HG02759 (cell line): ENCODE results near the gene FOXC2.
"Not testable (repeated sequence)": the region's sequence is repeated elsewhere in the genome, so short reads cannot be mapped to it uniquely, and the experiment has no call there.

ENCODE experiments used
- ATAC-seq: cut with Tn5 transposase; IDR thresholded peaks from one replicate; pipeline ENCODE4 v1.9.1; 2021; ENCODE audit warnings: mild to moderate bottlenecking, moderate library complexity; ENCODE audit not compliant: unreplicated experiment

FOXC2 gene

GRCh38 chr16:86584726-86585721 is 18.4 kb downstream of the FOXC2 start:
- no peak for ATAC-seq

- ATAC-seq, result no peak
Measured at GRCh38 chr16:86585821-86586611, 19.4 kb downstream of the FOXC2 start.

- no peak for ATAC-seq
Measured at GRCh38 chr16:86587487-86587886, 20.9 kb downstream of the FOXC2 start.

- ATAC-seq, result not testable (repeated sequence)
Measured at GRCh38 chr16:86587955-86588354, 21.3 kb downstream of the FOXC2 start.

GRCh38 chr16:86590501-86591144 is 24.0 kb downstream of the FOXC2 start:
- no peak for ATAC-seq

GRCh38 chr16:86591270-86591669 is 24.6 kb downstream of the FOXC2 start:
- ATAC-seq, result no peak

- ATAC-seq, result no peak
Measured at GRCh38 chr16:86593913-86594620, 27.4 kb downstream of the FOXC2 start.

GRCh38 chr16:86594721-86595120 is 28.1 kb downstream of the FOXC2 start:
- no peak for ATAC-seq

GRCh38 chr16:86595983-86596605 is 29.5 kb downstream of the FOXC2 start:
- no peak for ATAC-seq

- ATAC-seq, result no peak
Measured at GRCh38 chr16:86597126-86597879, 30.7 kb downstream of the FOXC2 start.

- no peak for ATAC-seq
Measured at GRCh38 chr16:86597880-86598606, 31.4 kb downstream of the FOXC2 start.

GRCh38 chr16:86598607-86599565 is 32.3 kb downstream of the FOXC2 start:
- ATAC-seq, result no peak

- ATAC-seq, result no peak
Measured at GRCh38 chr16:86601356-86601755, 34.7 kb downstream of the FOXC2 start.

- ATAC-seq, result no peak
Measured at GRCh38 chr16:86602521-86602920, 35.9 kb downstream of the FOXC2 start.

GRCh38 chr16:86604436-86605193 is 38.0 kb downstream of the FOXC2 start:
- ATAC-seq, result no peak

- no peak for ATAC-seq
Measured at GRCh38 chr16:86605950-86606349, 39.3 kb downstream of the FOXC2 start.

GRCh38 chr16:86608301-86608747 is 41.7 kb downstream of the FOXC2 start:
- no peak for ATAC-seq
